Liver (tissue), 9 donors: ENCODE measurements around the gene SHF. TPM values are rescaled to one million over a fixed set of nuclear protein-coding genes. Genes with fewer than 3 reads are reported as not detected.
A peak's percentile ranks its signal among the peaks of the same experiment; 100 is the strongest.

Experiments used
- DNase-seq: peaks from one replicate; pipeline ENCODE4 v3.0.0-alpha.2; 2017; ENCODE audit warnings: low spot score
- H3K27ac ChIP-seq, 2 donors: one replicate each; pipeline ENCODE4 v1.7.0; 2013; ENCODE audit warnings: inconsistent platforms in 2 of 2, low read length in 2 of 2, control low read depth in 1 of 2, low read depth in 1 of 2, mild to moderate bottlenecking in 1 of 2
- H3K27me3 ChIP-seq, 4 donors: one replicate each; pipeline versions ENCODE4 v1.6.1 to v1.7.0; 2013; ENCODE audit warnings: low read length in 3 of 4, inconsistent platforms in 1 of 4, mild to moderate bottlenecking in 1 of 4, moderate library complexity in 1 of 4; ENCODE audit not compliant: control insufficient read depth in 4 of 4, insufficient read depth in 4 of 4
- H3K36me3 ChIP-seq, 4 donors: one replicate each; pipeline versions ENCODE4 v1.6.1 to v1.7.0; 2013; ENCODE audit warnings: low read length in 3 of 4, mild to moderate bottlenecking in 3 of 4, low read depth in 1 of 4, moderate library complexity in 1 of 4; ENCODE audit not compliant: control insufficient read depth in 4 of 4, insufficient read depth in 3 of 4
- H3K4me1 ChIP-seq, 4 donors: one replicate each; pipeline versions ENCODE4 v1.6.1 to v1.7.0; 2013; ENCODE audit warnings: low read length in 3 of 4, mild to moderate bottlenecking in 3 of 4, moderate library complexity in 1 of 4; ENCODE audit not compliant: control insufficient read depth in 4 of 4, insufficient read depth in 4 of 4
- H3K4me3 ChIP-seq, 3 donors: one replicate each; pipeline versions ENCODE4 v1.6.1 to v1.7.0; 2013; ENCODE audit warnings: low read length in 3 of 3, control low read depth in 1 of 3, low read depth in 1 of 3, mild to moderate bottlenecking in 1 of 3
- H3K9ac ChIP-seq, 2 donors: one replicate each; pipeline ENCODE4 v1.7.0; 2013; ENCODE audit warnings: low read length in 2 of 2, mild to moderate bottlenecking in 2 of 2, moderate library complexity in 2 of 2, control low read depth in 1 of 2, low read depth in 1 of 2
- H3K9me3 ChIP-seq, 4 donors: one replicate each; pipeline versions ENCODE4 v1.6.1 to v1.7.0; 2013; ENCODE audit warnings: low read length in 3 of 4; ENCODE audit not compliant: control insufficient read depth in 4 of 4
- EGR1 ChIP-seq, 2 donors: IDR thresholded peaks; 2 replicates each; pipeline ENCODE4 v1.6.1; 2016 to 2018; ENCODE audit warnings: antibody characterized with exemption in 2 of 2, low read depth in 2 of 2
- FOXA1 ChIP-seq: IDR thresholded peaks from 2 replicates; pipeline ENCODE4 v1.6.1; 2016; ENCODE audit warnings: antibody characterized with exemption
- FOXA2 ChIP-seq: IDR thresholded peaks from 2 replicates; pipeline ENCODE4 v1.6.1; 2016; ENCODE audit warnings: antibody characterized with exemption
- GABPA ChIP-seq, 2 donors: IDR thresholded peaks in 1 of 2; conservative IDR thresholded peaks in 1 of 2; 2 replicates each; pipeline ENCODE4 v1.6.1; 2016; ENCODE audit warnings: antibody characterized with exemption in 2 of 2, mild to moderate bottlenecking in 1 of 2, moderate library complexity in 1 of 2
- HNF4A ChIP-seq, 2 donors: conservative IDR thresholded peaks; 2 replicates each; pipeline ENCODE4 v1.6.1; 2016; ENCODE audit warnings: antibody characterized with exemption in 2 of 2, mild to moderate bottlenecking in 2 of 2
- HNF4G ChIP-seq: IDR thresholded peaks from 2 replicates; pipeline ENCODE4 v1.6.1; 2016; ENCODE audit warnings: antibody characterized with exemption
- JUND ChIP-seq, 2 donors: IDR thresholded peaks; 2 replicates each; pipeline ENCODE4 v1.6.1; 2016; ENCODE audit warnings: antibody characterized with exemption in 2 of 2
- NR2F2 ChIP-seq: IDR thresholded peaks from 2 replicates; pipeline ENCODE4 v1.6.1; 2016; ENCODE audit warnings: antibody characterized with exemption
- RAD21 ChIP-seq, 2 donors: IDR thresholded peaks; 2 replicates each; pipeline ENCODE4 v1.6.1; 2016; ENCODE audit warnings: antibody characterized with exemption in 2 of 2, mild to moderate bottlenecking in 2 of 2
- SP1 ChIP-seq: IDR thresholded peaks from 2 replicates; pipeline ENCODE4 v1.6.1; 2018; ENCODE audit warnings: antibody characterized with exemption, mild to moderate bottlenecking
- TAF1 ChIP-seq: conservative IDR thresholded peaks from 2 replicates; pipeline ENCODE4 v1.6.1; 2016; ENCODE audit warnings: antibody characterized with exemption, mild to moderate bottlenecking
- YY1 ChIP-seq: IDR thresholded peaks from 2 replicates; pipeline ENCODE4 v1.6.1; 2016; ENCODE audit warnings: antibody characterized with exemption, mild to moderate bottlenecking
- WGBS: extraction: QIAGEN DNeasy Blood & Tissue Kit; methylation state at CpG from one replicate; pipeline ENCODE4 v1.1.7; 2013; 5-methylcytosine and 5-hydroxymethylcytosine counted together
- polyA plus RNA-seq, 2 donors: library from polyadenylated mRNA; stranded (reverse) in 1 of 2; unstranded in 1 of 2; fragments of 200-250 nt in 1 of 2; fragments of >200 nt in 1 of 2; fragmentation: Nextera tagmentation in 1 of 2; extraction: Ambion mirVana in 1 of 2; gene quantifications; one replicate each; pipeline versions ENCODE4 v1.2.1 to v1.2.3, GENCODE V29; 2013 to 2015
- total RNA-seq, 2 donors: library from RNA; depleted of rRNA; stranded (reverse); fragments of >200 nt; gene quantifications; one replicate each; pipeline ENCODE4 v1.2.3, GENCODE V29; 2014
- TF ChIP-seq, protein P1 (sequence below): IDR thresholded peaks from 2 replicates; pipeline ENCODE4 v1.6.1; 2016; ENCODE audit warnings: antibody characterized with exemption
- TF ChIP-seq, protein P2 (sequence below): IDR thresholded peaks from 2 replicates; pipeline ENCODE4 v1.6.1; 2016; ENCODE audit warnings: antibody characterized with exemption
- TF ChIP-seq, protein P3 (sequence below): fragments of 150-350 bp; IDR thresholded peaks from 2 replicates; pipeline ENCODE4 v1.5.1; 2017; ENCODE audit warnings: improper control_type of control experiment, low read depth, low read length; ENCODE audit not compliant: missing input control
- TF ChIP-seq, protein P4 (sequence below): IDR thresholded peaks from 2 replicates; pipeline ENCODE4 v1.6.1; 2016; ENCODE audit warnings: antibody characterized with exemption, mild to moderate bottlenecking
- donor health status: healthy.
- donor health status: healthy.
- donor health status: healthy.
- donor health status: healthy.
- donor health status: healthy.

Gene SHF
- total and polyA plus RNA-seq, 4 donors, result 4.7 to 15.7 (median 10.1) TPM

DNA sequence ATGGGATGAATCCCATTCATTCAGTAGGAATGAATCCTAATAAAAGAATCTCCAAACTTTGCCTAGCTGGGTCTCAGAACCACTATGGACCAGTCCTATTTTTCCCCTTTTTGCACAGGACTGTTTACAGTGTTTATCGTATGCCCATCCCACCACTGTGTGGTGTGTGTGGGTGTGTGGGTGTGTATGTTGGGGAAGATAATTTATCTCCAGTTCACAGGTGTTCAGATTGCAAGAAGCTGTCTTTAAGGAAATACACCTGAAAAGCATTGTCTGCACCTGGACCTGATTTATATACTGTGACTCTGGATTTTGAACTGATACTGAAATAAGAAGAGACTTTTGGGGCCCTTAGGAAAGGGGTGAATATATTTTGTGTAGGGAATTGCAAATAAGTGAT, 24.7 kb upstream of the SHF start:
- Histone ChIP-seq H3K4me3 (no peak overlapping the region), H3K36me3 (no peaks in the 10 kb centered on the region), H3K4me1 (peaks cover 0 to under 1% (median 0%) of the 10 kb centered on the region in 4 donors), H3K9me3 (peaks cover 0 to 2% (median 0%) of the 10 kb centered on the region in 4 donors), H3K27ac (no peak overlapping the region), H3K9ac (no peak overlapping the region), H3K27me3 (no peaks in the 10 kb centered on the region)
- DNase-seq, result no peak
- TF ChIP-seq, protein P1, sequence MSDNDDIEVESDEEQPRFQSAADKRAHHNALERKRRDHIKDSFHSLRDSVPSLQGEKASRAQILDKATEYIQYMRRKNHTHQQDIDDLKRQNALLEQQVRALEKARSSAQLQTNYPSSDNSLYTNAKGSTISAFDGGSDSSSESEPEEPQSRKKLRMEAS, result no peak
- no peak for TF ChIP-seq FOXA2
- TF ChIP-seq, protein P2, sequence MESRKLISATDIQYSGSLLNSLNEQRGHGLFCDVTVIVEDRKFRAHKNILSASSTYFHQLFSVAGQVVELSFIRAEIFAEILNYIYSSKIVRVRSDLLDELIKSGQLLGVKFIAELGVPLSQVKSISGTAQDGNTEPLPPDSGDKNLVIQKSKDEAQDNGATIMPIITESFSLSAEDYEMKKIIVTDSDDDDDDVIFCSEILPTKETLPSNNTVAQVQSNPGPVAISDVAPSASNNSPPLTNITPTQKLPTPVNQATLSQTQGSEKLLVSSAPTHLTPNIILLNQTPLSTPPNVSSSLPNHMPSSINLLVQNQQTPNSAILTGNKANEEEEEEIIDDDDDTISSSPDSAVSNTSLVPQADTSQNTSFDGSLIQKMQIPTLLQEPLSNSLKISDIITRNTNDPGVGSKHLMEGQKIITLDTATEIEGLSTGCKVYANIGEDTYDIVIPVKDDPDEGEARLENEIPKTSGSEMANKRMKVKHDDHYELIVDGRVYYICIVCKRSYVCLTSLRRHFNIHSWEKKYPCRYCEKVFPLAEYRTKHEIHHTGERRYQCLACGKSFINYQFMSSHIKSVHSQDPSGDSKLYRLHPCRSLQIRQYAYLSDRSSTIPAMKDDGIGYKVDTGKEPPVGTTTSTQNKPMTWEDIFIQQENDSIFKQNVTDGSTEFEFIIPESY, result no peak
- TF ChIP-seq HNF4A (conservative IDR thresholded peaks at IDR 0.05), result no peak
- TF ChIP-seq SP1, result no peak
- no peak for TF ChIP-seq HNF4G
- TF ChIP-seq RAD21 (IDR thresholded peaks at IDR 0.05), result no peak
- no peak for TF ChIP-seq YY1
- TF ChIP-seq, protein P3, sequence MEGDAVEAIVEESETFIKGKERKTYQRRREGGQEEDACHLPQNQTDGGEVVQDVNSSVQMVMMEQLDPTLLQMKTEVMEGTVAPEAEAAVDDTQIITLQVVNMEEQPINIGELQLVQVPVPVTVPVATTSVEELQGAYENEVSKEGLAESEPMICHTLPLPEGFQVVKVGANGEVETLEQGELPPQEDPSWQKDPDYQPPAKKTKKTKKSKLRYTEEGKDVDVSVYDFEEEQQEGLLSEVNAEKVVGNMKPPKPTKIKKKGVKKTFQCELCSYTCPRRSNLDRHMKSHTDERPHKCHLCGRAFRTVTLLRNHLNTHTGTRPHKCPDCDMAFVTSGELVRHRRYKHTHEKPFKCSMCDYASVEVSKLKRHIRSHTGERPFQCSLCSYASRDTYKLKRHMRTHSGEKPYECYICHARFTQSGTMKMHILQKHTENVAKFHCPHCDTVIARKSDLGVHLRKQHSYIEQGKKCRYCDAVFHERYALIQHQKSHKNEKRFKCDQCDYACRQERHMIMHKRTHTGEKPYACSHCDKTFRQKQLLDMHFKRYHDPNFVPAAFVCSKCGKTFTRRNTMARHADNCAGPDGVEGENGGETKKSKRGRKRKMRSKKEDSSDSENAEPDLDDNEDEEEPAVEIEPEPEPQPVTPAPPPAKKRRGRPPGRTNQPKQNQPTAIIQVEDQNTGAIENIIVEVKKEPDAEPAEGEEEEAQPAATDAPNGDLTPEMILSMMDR, result no peak
- no peak for TF ChIP-seq FOXA1
- TF ChIP-seq GABPA (IDR thresholded peaks at IDR 0.05 in 1 of 2, conservative IDR thresholded peaks at IDR 0.05 in 1 of 2), result no peak
- no peak for TF ChIP-seq NR2F2
- no peak for TF ChIP-seq TAF1
- TF ChIP-seq, protein P4, sequence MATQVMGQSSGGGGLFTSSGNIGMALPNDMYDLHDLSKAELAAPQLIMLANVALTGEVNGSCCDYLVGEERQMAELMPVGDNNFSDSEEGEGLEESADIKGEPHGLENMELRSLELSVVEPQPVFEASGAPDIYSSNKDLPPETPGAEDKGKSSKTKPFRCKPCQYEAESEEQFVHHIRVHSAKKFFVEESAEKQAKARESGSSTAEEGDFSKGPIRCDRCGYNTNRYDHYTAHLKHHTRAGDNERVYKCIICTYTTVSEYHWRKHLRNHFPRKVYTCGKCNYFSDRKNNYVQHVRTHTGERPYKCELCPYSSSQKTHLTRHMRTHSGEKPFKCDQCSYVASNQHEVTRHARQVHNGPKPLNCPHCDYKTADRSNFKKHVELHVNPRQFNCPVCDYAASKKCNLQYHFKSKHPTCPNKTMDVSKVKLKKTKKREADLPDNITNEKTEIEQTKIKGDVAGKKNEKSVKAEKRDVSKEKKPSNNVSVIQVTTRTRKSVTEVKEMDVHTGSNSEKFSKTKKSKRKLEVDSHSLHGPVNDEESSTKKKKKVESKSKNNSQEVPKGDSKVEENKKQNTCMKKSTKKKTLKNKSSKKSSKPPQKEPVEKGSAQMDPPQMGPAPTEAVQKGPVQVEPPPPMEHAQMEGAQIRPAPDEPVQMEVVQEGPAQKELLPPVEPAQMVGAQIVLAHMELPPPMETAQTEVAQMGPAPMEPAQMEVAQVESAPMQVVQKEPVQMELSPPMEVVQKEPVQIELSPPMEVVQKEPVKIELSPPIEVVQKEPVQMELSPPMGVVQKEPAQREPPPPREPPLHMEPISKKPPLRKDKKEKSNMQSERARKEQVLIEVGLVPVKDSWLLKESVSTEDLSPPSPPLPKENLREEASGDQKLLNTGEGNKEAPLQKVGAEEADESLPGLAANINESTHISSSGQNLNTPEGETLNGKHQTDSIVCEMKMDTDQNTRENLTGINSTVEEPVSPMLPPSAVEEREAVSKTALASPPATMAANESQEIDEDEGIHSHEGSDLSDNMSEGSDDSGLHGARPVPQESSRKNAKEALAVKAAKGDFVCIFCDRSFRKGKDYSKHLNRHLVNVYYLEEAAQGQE, result no peak
- no peak for TF ChIP-seq EGR1 (IDR thresholded peaks at IDR 0.05; ENCODE audit: low read depth in 2 of 2)
- no peak for TF ChIP-seq JUND (IDR thresholded peaks at IDR 0.05)
- 87% methylated on average over 1 of the region's 1 CpG for WGBS

DNA sequence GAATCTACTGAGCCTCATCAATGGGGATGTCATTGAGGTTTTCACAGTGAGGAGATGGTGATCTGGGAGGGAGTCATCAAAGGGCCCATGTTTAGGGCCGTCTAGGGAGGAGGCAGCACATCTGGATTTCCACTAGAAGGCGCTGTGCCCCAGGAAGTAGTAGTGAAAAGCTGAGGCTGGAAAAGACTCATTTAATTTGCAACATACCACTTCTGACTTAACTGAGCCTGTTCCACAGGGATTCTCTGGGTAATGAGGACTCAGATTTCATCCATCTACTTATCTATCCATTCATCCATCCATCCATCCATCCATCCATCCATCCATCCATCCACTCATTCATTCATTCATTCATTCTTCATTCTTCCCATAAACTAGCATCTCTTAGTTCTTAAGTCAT, 17.4 kb upstream of the SHF start:
- H3K4me1 ChIP-seq, result peaks cover 3 to 27% (median 9%) of the 10 kb centered on the region in 4 donors
- TF ChIP-seq HNF4G (no peak), TAF1 (no peak), RAD21 (IDR thresholded peaks at IDR 0.05) (peak; percentile 90 to 95)
- TF ChIP-seq, protein P4, result no peak
- TF ChIP-seq, protein P3, result peak; percentile 84
- H3K36me3 ChIP-seq, result no peaks in the 10 kb centered on the region
- no peaks in the 10 kb centered on the region for H3K9me3 ChIP-seq
- 2% methylated on average over 2 of the region's 2 CpGs for WGBS
- no peak overlapping the region for H3K27ac ChIP-seq
- no peak overlapping the region for H3K9ac ChIP-seq
- DNase-seq, result peak; percentile 62
- H3K4me3 ChIP-seq, result no peak overlapping the region
- H3K27me3 ChIP-seq, result no peaks in the 10 kb centered on the region
